Choroid plexus epithelial cell (primary cell): Measurements from ENCODE around the gene FRMD4B.

Experiments
- DNase-seq: peaks from one replicate; pipeline ENCODE4 v3.0.0-alpha.2; 2010; ENCODE audit warnings: low read depth
- H3K4me3 ChIP-seq: 2 replicates; pipeline ENCODE4 v1.5.1; 2011; ENCODE audit warnings: low read depth, mild to moderate bottlenecking, control low read depth, low read length, moderate library complexity
- TF ChIP-seq, protein P1 (sequence below): conservative IDR thresholded peaks from 2 replicates; pipeline ENCODE4 v1.5.1; 2011; ENCODE audit warnings: low read depth, mild to moderate bottlenecking, control low read depth, inconsistent platforms, low read length, moderate library complexity

FRMD4B gene

DNA sequence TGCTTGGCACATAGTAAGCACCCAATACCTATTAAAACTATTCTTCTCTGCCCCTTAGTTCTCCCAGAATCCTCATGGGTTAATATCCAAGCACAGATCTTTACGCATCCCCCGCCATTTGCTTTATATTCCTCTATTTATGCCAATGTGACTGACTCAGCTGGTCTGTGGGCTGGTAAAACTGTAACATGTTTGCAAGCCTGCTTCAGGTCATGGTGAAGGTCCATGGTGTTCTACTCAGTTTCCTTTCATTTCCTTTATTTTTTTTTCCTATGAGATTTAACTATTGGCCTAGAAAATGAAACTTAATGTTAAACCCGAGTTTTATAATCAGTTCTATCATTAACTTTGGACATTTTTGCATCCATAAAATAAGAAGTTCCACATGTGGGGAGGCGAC is 47.0 kb downstream of the FRMD4B start:
- DNase-seq, result no peak
- TF ChIP-seq, protein P1, sequence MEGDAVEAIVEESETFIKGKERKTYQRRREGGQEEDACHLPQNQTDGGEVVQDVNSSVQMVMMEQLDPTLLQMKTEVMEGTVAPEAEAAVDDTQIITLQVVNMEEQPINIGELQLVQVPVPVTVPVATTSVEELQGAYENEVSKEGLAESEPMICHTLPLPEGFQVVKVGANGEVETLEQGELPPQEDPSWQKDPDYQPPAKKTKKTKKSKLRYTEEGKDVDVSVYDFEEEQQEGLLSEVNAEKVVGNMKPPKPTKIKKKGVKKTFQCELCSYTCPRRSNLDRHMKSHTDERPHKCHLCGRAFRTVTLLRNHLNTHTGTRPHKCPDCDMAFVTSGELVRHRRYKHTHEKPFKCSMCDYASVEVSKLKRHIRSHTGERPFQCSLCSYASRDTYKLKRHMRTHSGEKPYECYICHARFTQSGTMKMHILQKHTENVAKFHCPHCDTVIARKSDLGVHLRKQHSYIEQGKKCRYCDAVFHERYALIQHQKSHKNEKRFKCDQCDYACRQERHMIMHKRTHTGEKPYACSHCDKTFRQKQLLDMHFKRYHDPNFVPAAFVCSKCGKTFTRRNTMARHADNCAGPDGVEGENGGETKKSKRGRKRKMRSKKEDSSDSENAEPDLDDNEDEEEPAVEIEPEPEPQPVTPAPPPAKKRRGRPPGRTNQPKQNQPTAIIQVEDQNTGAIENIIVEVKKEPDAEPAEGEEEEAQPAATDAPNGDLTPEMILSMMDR, result no peak

DNA sequence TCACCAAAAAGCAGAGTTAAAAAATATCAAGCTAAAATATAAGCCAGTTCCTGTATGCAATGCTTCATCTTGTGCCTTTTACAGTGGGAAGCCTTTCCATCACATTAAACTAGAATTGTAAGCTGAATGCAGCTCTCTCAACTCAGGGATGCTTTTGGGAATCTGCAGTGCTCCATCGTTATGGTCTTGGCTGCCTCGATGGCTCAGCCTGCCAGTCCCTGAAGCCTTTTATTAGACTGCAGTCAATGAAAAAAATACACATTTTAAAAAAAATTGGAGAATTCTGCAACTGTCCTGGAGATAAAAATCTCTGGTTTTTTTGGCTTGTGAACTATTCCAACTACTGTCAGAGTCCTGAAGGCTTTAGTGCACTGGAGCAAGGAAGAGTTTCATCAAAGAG is 53.0 kb downstream of the FRMD4B start:
- H3K4me3 ChIP-seq, result no peak overlapping the region
- TF ChIP-seq, protein P1, result no peak
- DNase-seq, result no peak

More for the DNA sequence above, 47.0 kb downstream of the FRMD4B start:
- no peak overlapping the region for H3K4me3 ChIP-seq

DNA sequence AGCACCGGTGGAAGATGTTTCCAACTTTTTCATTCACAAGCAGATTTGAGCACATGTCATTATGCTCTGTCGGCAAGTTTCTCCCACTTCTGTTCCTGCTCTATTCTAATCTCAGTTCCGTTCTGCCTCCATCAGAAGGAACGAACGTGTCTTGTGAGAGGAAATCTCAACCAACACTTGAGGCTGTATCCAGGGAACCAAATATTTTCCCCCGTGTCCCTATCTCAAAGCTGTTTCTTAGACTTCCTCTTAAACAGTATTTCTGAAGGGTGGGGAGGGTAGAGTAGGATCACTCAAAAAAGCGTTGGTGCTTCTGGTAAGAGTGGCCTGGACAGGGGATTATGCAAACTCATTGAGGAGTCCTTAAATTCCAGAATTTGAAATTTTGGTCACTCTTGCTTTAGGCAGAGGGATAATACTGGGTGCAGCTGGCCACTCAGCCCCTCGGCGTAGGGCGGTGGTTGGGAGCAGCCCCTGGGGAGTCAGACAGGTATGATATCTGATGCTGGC is 54.9 kb downstream of the FRMD4B start:
- DNase-seq, result no peak
- H3K4me3 ChIP-seq, result no peak overlapping the region
- TF ChIP-seq, protein P1, result no peak

DNA sequence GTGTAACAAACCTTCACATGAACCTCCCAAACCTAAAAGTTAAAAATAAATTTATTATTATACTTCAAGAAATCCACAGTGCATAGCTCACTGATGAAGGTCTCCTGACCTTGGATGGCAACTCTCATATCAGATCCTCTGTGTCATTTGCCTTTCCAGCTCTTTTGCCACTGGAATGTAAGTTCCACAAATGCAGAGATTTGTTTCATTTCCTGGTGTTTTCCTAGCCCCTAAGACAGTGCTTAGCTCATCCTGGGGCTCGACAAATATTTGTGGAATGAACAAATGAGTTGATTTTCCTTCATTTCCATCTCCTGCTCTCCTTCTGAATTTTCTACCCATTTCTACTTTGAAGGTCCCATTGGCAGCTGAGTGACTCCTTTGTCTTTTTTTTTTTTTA is 56.0 kb downstream of the FRMD4B start:
- peak; percentile 50 for DNase-seq
- TF ChIP-seq, protein P1, result no peak
- H3K4me3 ChIP-seq, result no peak overlapping the region

DNA sequence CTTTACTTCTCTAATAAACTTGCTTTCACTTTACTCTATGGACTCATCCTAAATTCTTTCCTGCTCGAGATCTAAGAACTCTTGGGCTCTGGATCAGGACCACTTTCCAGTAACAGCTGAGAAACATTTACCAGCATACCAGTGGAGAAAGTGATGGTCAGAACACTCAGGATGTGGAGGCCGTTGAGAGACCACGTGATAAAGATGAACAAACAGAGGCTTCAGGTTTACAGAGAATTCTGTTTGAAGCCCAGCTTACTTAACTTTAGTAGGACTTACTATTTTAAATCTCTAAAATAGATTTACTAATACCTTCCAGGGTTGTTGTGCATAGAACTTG is 57.0 kb downstream of the FRMD4B start:
- DNase-seq, result no peak
- H3K4me3 ChIP-seq, result no peak overlapping the region
- TF ChIP-seq, protein P1, result no peak

DNA sequence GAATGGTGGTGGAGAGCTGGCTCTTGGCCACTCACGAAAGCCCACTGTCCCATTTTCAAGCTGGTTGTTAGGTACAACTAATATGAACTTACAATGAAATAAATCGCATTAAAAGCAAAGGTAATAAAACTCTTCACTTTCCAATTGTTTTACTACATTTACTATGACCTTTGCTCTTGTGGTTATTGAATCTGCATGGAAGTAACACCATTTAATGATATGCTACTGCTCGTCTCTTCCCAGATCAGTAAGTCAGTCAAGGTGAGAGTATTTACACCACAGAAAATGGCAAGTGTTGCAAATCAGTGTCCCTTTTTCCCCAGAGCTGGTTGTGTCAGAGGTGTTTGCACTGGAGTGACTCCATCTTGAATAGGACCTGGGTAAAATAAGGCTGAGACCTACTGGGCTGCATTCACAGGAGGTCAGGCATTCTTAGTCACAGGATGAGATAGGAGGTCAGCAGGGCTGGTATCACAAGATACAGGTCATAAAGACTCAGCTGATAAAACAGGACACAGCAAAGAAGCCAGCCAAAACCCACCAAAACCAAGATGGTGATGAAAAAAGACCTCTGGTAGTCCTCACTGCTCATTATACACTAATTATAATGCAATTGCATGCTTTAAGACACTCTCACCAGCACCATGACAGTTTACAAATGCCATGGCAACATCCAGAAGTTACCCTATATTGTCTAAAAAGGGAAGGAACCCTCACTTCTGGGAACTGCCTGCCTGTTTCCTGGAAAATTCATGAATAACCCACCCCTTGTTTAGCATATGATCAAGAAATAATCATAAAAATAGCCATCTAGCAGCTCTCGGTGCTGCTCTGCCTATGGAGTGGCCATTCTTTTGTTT is 57.6 kb downstream of the FRMD4B start:
- no peak overlapping the region for H3K4me3 ChIP-seq
- no peak for DNase-seq
- TF ChIP-seq, protein P1, result no peak

DNA sequence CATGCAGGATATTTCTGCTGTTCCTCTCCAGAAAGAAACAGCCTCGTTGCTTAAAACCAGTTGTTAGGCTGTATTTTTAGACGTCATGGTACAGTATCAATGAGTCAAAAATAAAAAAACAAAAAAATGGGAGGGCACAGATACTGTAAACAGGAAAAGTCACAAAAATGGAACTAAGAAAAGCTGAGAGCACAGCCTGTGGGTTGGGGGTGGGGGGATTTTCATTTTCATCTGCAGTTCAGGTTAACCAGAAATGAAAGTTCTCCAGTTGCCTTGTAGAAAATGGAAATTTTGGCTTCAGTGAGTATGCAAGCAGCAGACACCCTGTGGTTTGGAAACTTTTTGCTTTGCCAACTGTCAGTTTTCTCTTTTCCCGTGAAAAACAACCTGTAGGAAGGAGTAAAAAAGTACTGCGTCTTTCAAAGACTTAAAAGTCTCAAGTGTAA is 59.0 kb downstream of the FRMD4B start:
- no peak overlapping the region for H3K4me3 ChIP-seq
- DNase-seq, result peak; percentile 31
- TF ChIP-seq, protein P1, result no peak
